COR-L47 (cell line): ENCODE data around the gene SLC38A9.

Experiments used
- DNase-seq: peaks from one replicate; lab custom pipeline; 2025; lab: John Stamatoyannopoulos, UW

SLC38A9 gene

GRCh38 chr5:55580042-55580441 lies 132.1 kb downstream of the SLC38A9 start:
- DNase-seq: no peak

GRCh38 chr5:55578771-55579170 lies 133.4 kb downstream of the SLC38A9 start:
- DNase-seq: no peak

DNA sequence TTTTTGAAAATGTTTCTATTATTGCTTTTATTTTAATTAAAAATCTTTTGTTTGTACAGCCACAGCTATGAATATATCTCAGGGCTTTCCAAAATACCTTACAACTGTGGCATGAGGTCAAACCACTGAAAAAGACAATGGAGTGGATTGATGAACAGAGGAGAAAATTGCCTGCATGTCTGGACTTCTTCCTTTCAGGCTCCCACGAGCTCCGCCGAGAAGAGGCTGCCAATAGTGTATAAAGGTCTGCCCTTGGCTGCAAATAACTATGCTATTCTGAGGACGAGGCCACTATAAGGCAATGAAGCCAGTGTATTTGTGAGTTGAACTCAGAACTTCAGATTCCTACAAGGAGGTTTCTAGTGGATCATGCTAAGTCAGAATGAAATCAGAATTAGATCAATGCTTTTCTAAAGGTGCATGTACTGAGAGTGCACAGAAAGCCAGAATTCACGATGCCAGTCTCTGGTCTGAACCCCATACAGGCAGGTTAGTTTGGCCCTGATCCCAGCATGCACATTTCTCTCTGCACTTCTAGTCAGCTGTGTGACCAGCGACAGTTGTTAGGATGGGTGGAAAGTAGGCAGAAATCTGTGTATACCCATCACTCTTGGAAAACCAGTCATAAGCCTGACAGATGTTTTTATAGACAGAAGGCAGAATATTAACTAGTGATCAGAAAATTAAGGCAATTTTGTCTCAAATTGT lies 134.6 kb downstream of the SLC38A9 start:
- no peak for DNase-seq

DNA sequence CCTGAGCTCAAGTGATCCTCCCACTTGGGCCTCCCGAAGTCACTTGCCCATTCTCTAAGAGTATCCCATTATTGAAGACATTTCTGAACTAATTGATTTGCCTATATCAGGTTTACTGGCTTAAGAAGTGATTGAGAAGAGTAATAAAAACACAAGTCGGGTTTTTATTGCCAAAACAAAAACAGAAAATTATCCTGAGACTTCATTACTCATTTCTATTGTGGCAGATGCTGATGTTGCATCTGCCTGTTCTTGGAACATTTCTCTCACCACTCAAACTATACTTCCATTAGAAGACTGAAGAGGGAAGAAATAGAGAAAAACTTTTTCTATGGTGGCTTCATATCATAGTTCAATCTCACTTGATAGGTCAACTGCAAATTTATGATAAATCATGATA lies 135.5 kb downstream of the SLC38A9 start:
- no peak for DNase-seq
